Liver (tissue), 9 donors: ENCODE data around the gene NKAIN1. TPM values are rescaled to one million over a fixed set of nuclear protein-coding genes. Genes with fewer than 3 reads are reported as not detected.

Source experiments
- DNase-seq: peaks from one replicate; pipeline ENCODE4 v3.0.0-alpha.2; 2017; ENCODE audit warnings: low spot score
- H3K27ac ChIP-seq, 2 donors: one replicate each; pipeline ENCODE4 v1.7.0; 2013; ENCODE audit warnings: inconsistent platforms in 2 of 2, low read length in 2 of 2, control low read depth in 1 of 2, low read depth in 1 of 2, mild to moderate bottlenecking in 1 of 2
- H3K27me3 ChIP-seq, 4 donors: one replicate each; pipeline versions ENCODE4 v1.6.1 to v1.7.0; 2013; ENCODE audit warnings: low read length in 3 of 4, inconsistent platforms in 1 of 4, mild to moderate bottlenecking in 1 of 4, moderate library complexity in 1 of 4; ENCODE audit not compliant: control insufficient read depth in 4 of 4, insufficient read depth in 4 of 4
- H3K36me3 ChIP-seq, 4 donors: one replicate each; pipeline versions ENCODE4 v1.6.1 to v1.7.0; 2013; ENCODE audit warnings: low read length in 3 of 4, mild to moderate bottlenecking in 3 of 4, low read depth in 1 of 4, moderate library complexity in 1 of 4; ENCODE audit not compliant: control insufficient read depth in 4 of 4, insufficient read depth in 3 of 4
- H3K4me1 ChIP-seq, 4 donors: one replicate each; pipeline versions ENCODE4 v1.6.1 to v1.7.0; 2013; ENCODE audit warnings: low read length in 3 of 4, mild to moderate bottlenecking in 3 of 4, moderate library complexity in 1 of 4; ENCODE audit not compliant: control insufficient read depth in 4 of 4, insufficient read depth in 4 of 4
- H3K4me3 ChIP-seq, 3 donors: one replicate each; pipeline versions ENCODE4 v1.6.1 to v1.7.0; 2013; ENCODE audit warnings: low read length in 3 of 3, control low read depth in 1 of 3, low read depth in 1 of 3, mild to moderate bottlenecking in 1 of 3
- H3K9ac ChIP-seq, 2 donors: one replicate each; pipeline ENCODE4 v1.7.0; 2013; ENCODE audit warnings: low read length in 2 of 2, mild to moderate bottlenecking in 2 of 2, moderate library complexity in 2 of 2, control low read depth in 1 of 2, low read depth in 1 of 2
- H3K9me3 ChIP-seq, 4 donors: one replicate each; pipeline versions ENCODE4 v1.6.1 to v1.7.0; 2013; ENCODE audit warnings: low read length in 3 of 4; ENCODE audit not compliant: control insufficient read depth in 4 of 4
- FOXA1 ChIP-seq: IDR thresholded peaks from 2 replicates; pipeline ENCODE4 v1.6.1; 2016; ENCODE audit warnings: antibody characterized with exemption
- FOXA2 ChIP-seq: IDR thresholded peaks from 2 replicates; pipeline ENCODE4 v1.6.1; 2016; ENCODE audit warnings: antibody characterized with exemption
- GABPA ChIP-seq, 2 donors: IDR thresholded peaks in 1 of 2; conservative IDR thresholded peaks in 1 of 2; 2 replicates each; pipeline ENCODE4 v1.6.1; 2016; ENCODE audit warnings: antibody characterized with exemption in 2 of 2, mild to moderate bottlenecking in 1 of 2, moderate library complexity in 1 of 2
- JUND ChIP-seq, 2 donors: IDR thresholded peaks; 2 replicates each; pipeline ENCODE4 v1.6.1; 2016; ENCODE audit warnings: antibody characterized with exemption in 2 of 2
- MAX ChIP-seq: IDR thresholded peaks from 2 replicates; pipeline ENCODE4 v1.6.1; 2016; ENCODE audit warnings: antibody characterized with exemption
- NR2F2 ChIP-seq: IDR thresholded peaks from 2 replicates; pipeline ENCODE4 v1.6.1; 2016; ENCODE audit warnings: antibody characterized with exemption
- RAD21 ChIP-seq, 2 donors: IDR thresholded peaks; 2 replicates each; pipeline ENCODE4 v1.6.1; 2016; ENCODE audit warnings: antibody characterized with exemption in 2 of 2, mild to moderate bottlenecking in 2 of 2
- REST ChIP-seq: IDR thresholded peaks from 2 replicates; pipeline ENCODE4 v1.6.1; 2016; ENCODE audit warnings: antibody characterized with exemption, mild to moderate bottlenecking
- RXRA ChIP-seq, 2 donors: IDR thresholded peaks; 2 replicates each; pipeline ENCODE4 v1.6.1; 2017 to 2018; ENCODE audit warnings: antibody characterized with exemption in 2 of 2, mild to moderate bottlenecking in 1 of 2
- TAF1 ChIP-seq: conservative IDR thresholded peaks from 2 replicates; pipeline ENCODE4 v1.6.1; 2016; ENCODE audit warnings: antibody characterized with exemption, mild to moderate bottlenecking
- YY1 ChIP-seq: IDR thresholded peaks from 2 replicates; pipeline ENCODE4 v1.6.1; 2016; ENCODE audit warnings: antibody characterized with exemption, mild to moderate bottlenecking
- WGBS: extraction: QIAGEN DNeasy Blood & Tissue Kit; methylation state at CpG from one replicate; pipeline ENCODE4 v1.1.7; 2013; 5-methylcytosine and 5-hydroxymethylcytosine counted together
- polyA plus RNA-seq, 2 donors: library from polyadenylated mRNA; stranded (reverse) in 1 of 2; unstranded in 1 of 2; fragments of 200-250 nt in 1 of 2; fragments of >200 nt in 1 of 2; fragmentation: Nextera tagmentation in 1 of 2; extraction: Ambion mirVana in 1 of 2; gene quantifications; one replicate each; pipeline versions ENCODE4 v1.2.1 to v1.2.3, GENCODE V29; 2013 to 2015
- total RNA-seq, 2 donors: library from RNA; depleted of rRNA; stranded (reverse); fragments of >200 nt; gene quantifications; one replicate each; pipeline ENCODE4 v1.2.3, GENCODE V29; 2014
- TF ChIP-seq, protein P1 (sequence below): fragments of 150-350 bp; IDR thresholded peaks from 2 replicates; pipeline ENCODE4 v1.5.1; 2017; ENCODE audit warnings: improper control_type of control experiment, low read depth, low read length; ENCODE audit not compliant: missing input control
- TF ChIP-seq, protein P2 (sequence below): IDR thresholded peaks from 2 replicates; pipeline ENCODE4 v1.6.1; 2016; ENCODE audit warnings: antibody characterized with exemption
- donor health status: healthy.
- donor health status: healthy.
- donor health status: healthy.
- donor health status: healthy.
- donor health status: healthy.

The NKAIN1 gene
- total and polyA plus RNA-seq, 4 donors: not detected

GRCh38 chr1:31203215-31203614, 36.5 kb downstream of the NKAIN1 start:
- no peak overlapping the region for H3K4me3 ChIP-seq
- WGBS: 89% methylated on average over 10 of the region's 10 CpGs
- H3K9ac ChIP-seq: no peak overlapping the region
- no peaks in the 10 kb centered on the region for H3K9me3 ChIP-seq
- H3K36me3 ChIP-seq: no peaks in the 10 kb centered on the region
- no peak overlapping the region for H3K27ac ChIP-seq
- no peaks in the 10 kb centered on the region for H3K4me1 ChIP-seq
- no peak for DNase-seq
- TF ChIP-seq GABPA (IDR thresholded peaks at IDR 0.05 in 1 of 2, conservative IDR thresholded peaks at IDR 0.05 in 1 of 2) (no peak), RXRA (IDR thresholded peaks at IDR 0.05) (no peak), RAD21 (IDR thresholded peaks at IDR 0.05) (no peak), REST (no peak)
- no peaks in the 10 kb centered on the region for H3K27me3 ChIP-seq

DNA sequence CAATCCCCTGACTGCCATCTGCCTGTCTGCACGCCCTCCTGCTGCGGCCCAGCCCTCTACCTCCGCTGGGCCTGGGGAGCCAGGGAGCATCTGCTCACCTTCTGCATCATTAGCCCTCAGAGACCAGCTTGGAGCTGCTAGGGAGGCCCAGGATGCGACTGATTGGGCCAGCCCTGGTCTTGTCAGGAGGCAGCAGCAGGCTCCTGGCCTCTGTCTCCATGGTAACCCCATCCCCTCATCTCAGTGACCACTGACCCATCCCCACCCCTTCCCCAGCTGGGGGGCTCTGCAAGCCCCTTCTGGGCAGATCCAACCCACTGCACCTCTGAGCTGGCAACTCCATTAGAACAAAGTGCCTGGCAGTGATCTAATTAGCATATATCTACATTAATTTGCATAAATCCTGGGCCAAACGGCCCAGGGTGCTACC, 37.7 kb downstream of the NKAIN1 start:
- no peaks in the 10 kb centered on the region for H3K36me3 ChIP-seq
- no peak overlapping the region for H3K27ac ChIP-seq
- H3K4me1 ChIP-seq: no peaks in the 10 kb centered on the region
- no peaks in the 10 kb centered on the region for H3K27me3 ChIP-seq
- WGBS: 84% methylated on average over 5 of the region's 5 CpGs
- TF ChIP-seq, protein P1, sequence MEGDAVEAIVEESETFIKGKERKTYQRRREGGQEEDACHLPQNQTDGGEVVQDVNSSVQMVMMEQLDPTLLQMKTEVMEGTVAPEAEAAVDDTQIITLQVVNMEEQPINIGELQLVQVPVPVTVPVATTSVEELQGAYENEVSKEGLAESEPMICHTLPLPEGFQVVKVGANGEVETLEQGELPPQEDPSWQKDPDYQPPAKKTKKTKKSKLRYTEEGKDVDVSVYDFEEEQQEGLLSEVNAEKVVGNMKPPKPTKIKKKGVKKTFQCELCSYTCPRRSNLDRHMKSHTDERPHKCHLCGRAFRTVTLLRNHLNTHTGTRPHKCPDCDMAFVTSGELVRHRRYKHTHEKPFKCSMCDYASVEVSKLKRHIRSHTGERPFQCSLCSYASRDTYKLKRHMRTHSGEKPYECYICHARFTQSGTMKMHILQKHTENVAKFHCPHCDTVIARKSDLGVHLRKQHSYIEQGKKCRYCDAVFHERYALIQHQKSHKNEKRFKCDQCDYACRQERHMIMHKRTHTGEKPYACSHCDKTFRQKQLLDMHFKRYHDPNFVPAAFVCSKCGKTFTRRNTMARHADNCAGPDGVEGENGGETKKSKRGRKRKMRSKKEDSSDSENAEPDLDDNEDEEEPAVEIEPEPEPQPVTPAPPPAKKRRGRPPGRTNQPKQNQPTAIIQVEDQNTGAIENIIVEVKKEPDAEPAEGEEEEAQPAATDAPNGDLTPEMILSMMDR: no peak
- TF ChIP-seq FOXA2 (no peak), FOXA1 (no peak), GABPA (IDR thresholded peaks at IDR 0.05 in 1 of 2, conservative IDR thresholded peaks at IDR 0.05 in 1 of 2) (no peak)
- no peaks in the 10 kb centered on the region for H3K9me3 ChIP-seq
- H3K4me3 ChIP-seq: no peak overlapping the region
- no peak overlapping the region for H3K9ac ChIP-seq
- DNase-seq: no peak

- H3K36me3 ChIP-seq: no peaks in the 10 kb centered on the region
- H3K9ac ChIP-seq: no peak overlapping the region
- TF ChIP-seq MAX (no peak), TAF1 (no peak), RAD21 (IDR thresholded peaks at IDR 0.05) (no peak), REST (no peak), YY1 (no peak), NR2F2 (no peak), JUND (IDR thresholded peaks at IDR 0.05) (no peak), GABPA (IDR thresholded peaks at IDR 0.05 in 1 of 2, conservative IDR thresholded peaks at IDR 0.05 in 1 of 2) (no peak), FOXA1 (no peak)
- TF ChIP-seq, protein P1: no peak
- TF ChIP-seq, protein P2, sequence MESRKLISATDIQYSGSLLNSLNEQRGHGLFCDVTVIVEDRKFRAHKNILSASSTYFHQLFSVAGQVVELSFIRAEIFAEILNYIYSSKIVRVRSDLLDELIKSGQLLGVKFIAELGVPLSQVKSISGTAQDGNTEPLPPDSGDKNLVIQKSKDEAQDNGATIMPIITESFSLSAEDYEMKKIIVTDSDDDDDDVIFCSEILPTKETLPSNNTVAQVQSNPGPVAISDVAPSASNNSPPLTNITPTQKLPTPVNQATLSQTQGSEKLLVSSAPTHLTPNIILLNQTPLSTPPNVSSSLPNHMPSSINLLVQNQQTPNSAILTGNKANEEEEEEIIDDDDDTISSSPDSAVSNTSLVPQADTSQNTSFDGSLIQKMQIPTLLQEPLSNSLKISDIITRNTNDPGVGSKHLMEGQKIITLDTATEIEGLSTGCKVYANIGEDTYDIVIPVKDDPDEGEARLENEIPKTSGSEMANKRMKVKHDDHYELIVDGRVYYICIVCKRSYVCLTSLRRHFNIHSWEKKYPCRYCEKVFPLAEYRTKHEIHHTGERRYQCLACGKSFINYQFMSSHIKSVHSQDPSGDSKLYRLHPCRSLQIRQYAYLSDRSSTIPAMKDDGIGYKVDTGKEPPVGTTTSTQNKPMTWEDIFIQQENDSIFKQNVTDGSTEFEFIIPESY: no peak
- no peaks in the 10 kb centered on the region for H3K4me1 ChIP-seq
- 73% methylated on average over 22 of the region's 22 CpGs for WGBS
- H3K9me3 ChIP-seq: no peaks in the 10 kb centered on the region
- no peaks in the 10 kb centered on the region for H3K27me3 ChIP-seq
- DNase-seq: no peak
- no peak overlapping the region for H3K4me3 ChIP-seq
- H3K27ac ChIP-seq: no peak overlapping the region
Measured at GRCh38 chr1:31199949-31200348, 39.7 kb downstream of the NKAIN1 start.
